H9 (cell line): ENCODE results near the gene FAM241A. TPM values are rescaled to one million over a fixed set of nuclear protein-coding genes. Genes with fewer than 3 reads are reported as not detected.

Experiments
- DNase-seq: peaks from one replicate; pipeline ENCODE4 v3.0.0-alpha.2; 2017
- H2AFZ ChIP-seq: one replicate; pipeline ENCODE4 v1.6.1; 2013; ENCODE audit warnings: mild to moderate bottlenecking, low read length, control low read depth, moderate library complexity
- H2AK5ac ChIP-seq: 2 replicates; pipeline ENCODE4 v1.6.1; 2013; ENCODE audit warnings: low read length, control low read depth, mixed read lengths; ENCODE audit not compliant: insufficient read length
- H2BK120ac ChIP-seq: one replicate; pipeline ENCODE4 v1.6.1; 2013; ENCODE audit warnings: low read depth, mild to moderate bottlenecking, low read length, control low read depth, inconsistent platforms; ENCODE audit not compliant: poor library complexity, severe bottlenecking
- H2BK12ac ChIP-seq: 2 replicates; pipeline ENCODE4 v1.6.1; 2013; ENCODE audit warnings: low read length, control low read depth, mixed read lengths, low read depth; ENCODE audit not compliant: insufficient read length
- H2BK15ac ChIP-seq: 2 replicates; pipeline ENCODE4 v1.6.1; 2013; ENCODE audit warnings: low read depth, low read length, control low read depth
- H2BK20ac ChIP-seq: one replicate; pipeline ENCODE4 v1.6.1; 2013; ENCODE audit warnings: low read depth, mild to moderate bottlenecking, low read length, control low read depth, inconsistent platforms; ENCODE audit not compliant: poor library complexity, severe bottlenecking
- H2BK5ac ChIP-seq: 2 replicates; pipeline ENCODE4 v1.6.1; 2013; ENCODE audit warnings: low read length, control low read depth, mixed read lengths; ENCODE audit not compliant: insufficient read length
- H3K14ac ChIP-seq: 2 replicates; pipeline ENCODE4 v1.6.1; 2013; ENCODE audit warnings: low read length, control low read depth; ENCODE audit not compliant: insufficient read depth
- H3K18ac ChIP-seq: 2 replicates; pipeline ENCODE4 v1.6.1; 2013; ENCODE audit warnings: low read depth, mild to moderate bottlenecking, mixed read lengths, low read length, control low read depth; ENCODE audit not compliant: insufficient read length
- H3K23ac ChIP-seq: 2 replicates; pipeline ENCODE4 v1.6.1; 2013; ENCODE audit warnings: low read length, control low read depth, mixed read lengths, low read depth; ENCODE audit not compliant: insufficient read length
- H3K23me2 ChIP-seq: 2 replicates; pipeline ENCODE4 v1.6.1; 2013; ENCODE audit warnings: low read depth, mild to moderate bottlenecking, mixed read lengths, low read length, control low read depth; ENCODE audit not compliant: insufficient read length, poor library complexity, severe bottlenecking
- H3K27ac ChIP-seq: 2 replicates; pipeline ENCODE4 v1.5.1; 2013; ENCODE audit warnings: low read length, control low read depth, mixed read lengths, low read depth; ENCODE audit not compliant: insufficient read length
- H3K27me3 ChIP-seq: 2 replicates; pipeline ENCODE4 v1.6.1; 2013; ENCODE audit warnings: low read length, control low read depth, inconsistent platforms; ENCODE audit not compliant: insufficient read depth
- H3K4ac ChIP-seq: 2 replicates; pipeline ENCODE4 v1.6.1; 2013; ENCODE audit warnings: low read depth, mild to moderate bottlenecking, control low read depth, inconsistent platforms, low read length, moderate library complexity
- H3K4me1 ChIP-seq: 2 replicates; pipeline ENCODE4 v1.6.1; 2013; ENCODE audit warnings: low read length, control low read depth, inconsistent platforms; ENCODE audit not compliant: insufficient read depth
- H3K4me2 ChIP-seq: 2 replicates; pipeline ENCODE4 v1.6.1; 2013; ENCODE audit warnings: low read length, control low read depth, mixed read lengths; ENCODE audit not compliant: insufficient read length, insufficient read depth
- H3K56ac ChIP-seq: 2 replicates; pipeline ENCODE4 v1.6.1; 2013; ENCODE audit warnings: low read depth, mild to moderate bottlenecking, mixed read lengths, low read length, control low read depth; ENCODE audit not compliant: insufficient read length
- H3K79me1 ChIP-seq: 2 replicates; pipeline ENCODE4 v1.6.1; 2013; ENCODE audit warnings: low read depth, mild to moderate bottlenecking, moderate library complexity, low read length, control low read depth, inconsistent platforms; ENCODE audit not compliant: insufficient read depth, poor library complexity, severe bottlenecking
- H3K79me2 ChIP-seq: 2 replicates; pipeline ENCODE4 v1.6.1; 2013; ENCODE audit warnings: low read length, control low read depth, inconsistent platforms; ENCODE audit not compliant: insufficient read depth
- H3K9ac ChIP-seq: 2 replicates; pipeline ENCODE4 v1.6.1; 2013; ENCODE audit warnings: low read length, control low read depth, mixed read lengths; ENCODE audit not compliant: insufficient read length; ENCODE audit errors: extremely low read depth
- H3K9me3 ChIP-seq: one replicate; pipeline ENCODE4 v1.6.1; 2013; ENCODE audit warnings: low read depth, low read length, inconsistent platforms; ENCODE audit not compliant: control insufficient read depth
- H3T11ph ChIP-seq: one replicate; pipeline ENCODE4 v1.6.1; 2013; ENCODE audit warnings: mild to moderate bottlenecking, low read length, control low read depth, inconsistent platforms
- H4K20me1 ChIP-seq: one replicate; pipeline ENCODE4 v1.6.1; 2013; ENCODE audit not compliant: control insufficient read depth, insufficient read length, insufficient read depth
- H4K5ac ChIP-seq: 2 replicates; pipeline ENCODE4 v1.6.1; 2013; ENCODE audit warnings: low read depth, mild to moderate bottlenecking, mixed read lengths, low read length, control low read depth; ENCODE audit not compliant: insufficient read length
- H4K8ac ChIP-seq: replicated peaks from 2 replicates; pipeline ENCODE4 v1.6.1; 2013; ENCODE audit warnings: low read length, control low read depth, mixed read lengths, low read depth; ENCODE audit not compliant: insufficient read length
- H4K91ac ChIP-seq: 2 replicates; pipeline ENCODE4 v1.6.1; 2013; ENCODE audit warnings: low read depth, mild to moderate bottlenecking, moderate library complexity, mixed read lengths, low read length, control low read depth; ENCODE audit not compliant: insufficient read length
- H3K27ac Mint-ChIP-seq, 3 experiments: 2 replicates in 2 of 3; 3 replicates in 1 of 3; pipeline ENCODE4 v1.8.0; 2020 to 2021; ENCODE audit warnings: mixed read lengths in 3 of 3, mild to moderate bottlenecking in 1 of 3, moderate library complexity in 1 of 3
- H3K27me3 Mint-ChIP-seq: 2 replicates; pipeline ENCODE4 v1.8.0; 2021; ENCODE audit warnings: low read depth, mild to moderate bottlenecking, moderate library complexity, mixed read lengths
- H3K36me3 Mint-ChIP-seq, 3 experiments: 2 replicates in 2 of 3; 3 replicates in 1 of 3; pipeline ENCODE4 v1.8.0; 2020 to 2021; ENCODE audit warnings: low read depth in 3 of 3, mixed read lengths in 3 of 3; ENCODE audit not compliant: insufficient read depth in 1 of 3
- H3K4me1 Mint-ChIP-seq, 2 experiments: 2 replicates each; pipeline ENCODE4 v1.8.0; 2020; ENCODE audit warnings: mixed read lengths in 2 of 2
- H3K4me3 Mint-ChIP-seq, 2 experiments: 2 replicates in 1 of 2; 3 replicates in 1 of 2; pipeline ENCODE4 v1.8.0; 2020 to 2021; ENCODE audit warnings: mild to moderate bottlenecking in 2 of 2, mixed read lengths in 2 of 2, moderate library complexity in 1 of 2
- H3K9me3 Mint-ChIP-seq, 2 experiments: 2 replicates in 1 of 2; 3 replicates in 1 of 2; pipeline ENCODE4 v1.8.0; 2020; ENCODE audit warnings: mild to moderate bottlenecking in 2 of 2, mixed read lengths in 2 of 2, moderate library complexity in 1 of 2
- WGBS: extraction: QIAGEN DNeasy Blood & Tissue Kit; methylation state at CpG from one replicate; pipeline ENCODE4 v1.1.7; 2013; ENCODE audit warnings: missing lambda C conversion rate, low lambda C conversion rate, mixed read lengths; ENCODE audit not compliant: insufficient read length; ENCODE audit errors: extremely low coverage; 5-methylcytosine and 5-hydroxymethylcytosine counted together
- total RNA-seq: library from RNA; stranded (reverse); gene quantifications from 2 replicates; pipeline ENCODE4 v1.2.1, GENCODE V29; 2021
- TF ChIP-seq, protein P1 (sequence below): fragments of 200-600 bp; sonication (generic); conservative IDR thresholded peaks from 3 replicates; pipeline ENCODE4 v1.8.0; 2021; ENCODE audit warnings: antibody characterized with exemption, mild to moderate bottlenecking

Gene FAM241A
- total RNA-seq, 1 experiment from 2014 or later: 0.13 TPM

DNA sequence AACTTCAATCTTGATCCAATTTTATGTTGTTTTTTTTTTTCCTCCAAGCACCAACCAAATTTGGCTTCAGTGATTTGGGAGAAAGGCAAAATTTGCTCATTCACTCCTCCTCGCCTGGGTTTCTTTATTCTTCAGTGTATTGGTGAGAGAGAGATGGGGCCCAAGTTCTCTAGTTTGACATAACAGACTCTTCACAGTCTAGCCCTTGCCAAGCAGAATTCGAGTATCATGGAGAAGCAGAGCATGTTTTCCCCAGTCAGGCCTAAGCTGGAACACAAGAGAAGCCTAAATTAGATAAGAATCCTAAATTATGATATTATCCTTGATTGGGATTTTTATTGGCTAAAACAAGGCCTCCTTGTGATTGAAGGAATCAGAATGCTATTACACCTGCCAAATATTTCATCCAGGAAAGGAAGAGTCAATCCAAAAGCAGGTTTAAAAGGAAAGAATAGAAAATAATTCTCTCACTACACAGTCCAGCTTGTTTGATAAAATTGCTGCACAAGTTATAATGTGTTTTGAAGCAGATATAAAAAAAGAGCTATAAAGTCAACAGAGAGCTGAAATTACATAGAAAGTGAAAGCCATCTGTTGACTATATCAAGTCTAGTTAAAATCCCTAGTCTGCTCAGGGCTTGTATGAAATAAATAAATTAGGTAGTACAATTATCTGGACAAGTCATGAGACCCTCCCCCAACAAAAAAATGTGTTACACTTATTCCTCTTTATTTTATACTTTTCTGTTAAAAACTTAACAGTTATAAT lies 39.9 kb upstream of the FAM241A start:
- no peak overlapping the region for H3K9ac ChIP-seq
- no peak overlapping the region for H3T11ph ChIP-seq
- H3K79me1 ChIP-seq: no peaks in the 10 kb centered on the region
- H3K14ac ChIP-seq: no peak overlapping the region
- no peaks in the 10 kb centered on the region for H3K9me3 ChIP-seq
- H4K91ac ChIP-seq: no peak overlapping the region
- no peak overlapping the region for H2BK5ac ChIP-seq
- H2BK20ac ChIP-seq: no peak overlapping the region
- no peaks in the 10 kb centered on the region for H3K27me3 ChIP-seq
- no peak overlapping the region for H4K5ac ChIP-seq
- no peak overlapping the region for H2BK15ac ChIP-seq
- H2BK12ac ChIP-seq: no peak overlapping the region
- no peaks in the 10 kb centered on the region for H3K23me2 ChIP-seq
- no peaks in the 10 kb centered on the region for H3K36me3 Mint-ChIP-seq
- no peak overlapping the region for H3K23ac ChIP-seq
- H3K4me1 ChIP-seq: no peaks in the 10 kb centered on the region
- TF ChIP-seq, protein P1, sequence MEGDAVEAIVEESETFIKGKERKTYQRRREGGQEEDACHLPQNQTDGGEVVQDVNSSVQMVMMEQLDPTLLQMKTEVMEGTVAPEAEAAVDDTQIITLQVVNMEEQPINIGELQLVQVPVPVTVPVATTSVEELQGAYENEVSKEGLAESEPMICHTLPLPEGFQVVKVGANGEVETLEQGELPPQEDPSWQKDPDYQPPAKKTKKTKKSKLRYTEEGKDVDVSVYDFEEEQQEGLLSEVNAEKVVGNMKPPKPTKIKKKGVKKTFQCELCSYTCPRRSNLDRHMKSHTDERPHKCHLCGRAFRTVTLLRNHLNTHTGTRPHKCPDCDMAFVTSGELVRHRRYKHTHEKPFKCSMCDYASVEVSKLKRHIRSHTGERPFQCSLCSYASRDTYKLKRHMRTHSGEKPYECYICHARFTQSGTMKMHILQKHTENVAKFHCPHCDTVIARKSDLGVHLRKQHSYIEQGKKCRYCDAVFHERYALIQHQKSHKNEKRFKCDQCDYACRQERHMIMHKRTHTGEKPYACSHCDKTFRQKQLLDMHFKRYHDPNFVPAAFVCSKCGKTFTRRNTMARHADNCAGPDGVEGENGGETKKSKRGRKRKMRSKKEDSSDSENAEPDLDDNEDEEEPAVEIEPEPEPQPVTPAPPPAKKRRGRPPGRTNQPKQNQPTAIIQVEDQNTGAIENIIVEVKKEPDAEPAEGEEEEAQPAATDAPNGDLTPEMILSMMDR: no peak
- H3K27me3 Mint-ChIP-seq: no peaks in the 10 kb centered on the region
- no peak for DNase-seq
- no peaks in the 10 kb centered on the region for H3K9me3 Mint-ChIP-seq
- H3K27ac Mint-ChIP-seq: no peak overlapping the region
- H3K79me2 ChIP-seq: no peaks in the 10 kb centered on the region
- H3K4me3 Mint-ChIP-seq: no peak overlapping the region
- H3K27ac ChIP-seq: no peak overlapping the region
- H4K20me1 ChIP-seq: no peaks in the 10 kb centered on the region
- H2AFZ ChIP-seq: no peak overlapping the region
- no peak overlapping the region for H3K4me2 ChIP-seq
- no peaks in the 10 kb centered on the region for H3K4me1 Mint-ChIP-seq
- H3K4ac ChIP-seq: no peak overlapping the region
- H4K8ac ChIP-seq: no peak overlapping the region
- no peak overlapping the region for H2AK5ac ChIP-seq
- no peak overlapping the region for H3K56ac ChIP-seq
- WGBS: no CpG with 5 or more reads among the region's 2 CpGs
- H3K18ac ChIP-seq: no peak overlapping the region
- H2BK120ac ChIP-seq: no peak overlapping the region
